Stimulated activated CD4-positive, alpha-beta T cell treated with anti-CD3 and anti-CD28 coated beads, Interleukin-12 subunit alpha, Interleukin-12 subunit beta, amount 100 ng/mL, for 24 hours (primary cell): ENCODE results near the gene ZNF598.
"Not testable (repeated sequence)": the region's sequence is repeated elsewhere in the genome, so short reads cannot be mapped to it uniquely, and the experiment has no call there.

Experiments
- DNase-seq, 2 experiments: peaks; one replicate each; pipeline ENCODE4 v3.0.0-alpha.2; 2020; ENCODE audit warnings: low read depth in 2 of 2

The ZNF598 gene

GRCh38 chr16:1975432-1976215, 34.0 kb downstream of the ZNF598 start:
- DNase-seq = no peak

DNA sequence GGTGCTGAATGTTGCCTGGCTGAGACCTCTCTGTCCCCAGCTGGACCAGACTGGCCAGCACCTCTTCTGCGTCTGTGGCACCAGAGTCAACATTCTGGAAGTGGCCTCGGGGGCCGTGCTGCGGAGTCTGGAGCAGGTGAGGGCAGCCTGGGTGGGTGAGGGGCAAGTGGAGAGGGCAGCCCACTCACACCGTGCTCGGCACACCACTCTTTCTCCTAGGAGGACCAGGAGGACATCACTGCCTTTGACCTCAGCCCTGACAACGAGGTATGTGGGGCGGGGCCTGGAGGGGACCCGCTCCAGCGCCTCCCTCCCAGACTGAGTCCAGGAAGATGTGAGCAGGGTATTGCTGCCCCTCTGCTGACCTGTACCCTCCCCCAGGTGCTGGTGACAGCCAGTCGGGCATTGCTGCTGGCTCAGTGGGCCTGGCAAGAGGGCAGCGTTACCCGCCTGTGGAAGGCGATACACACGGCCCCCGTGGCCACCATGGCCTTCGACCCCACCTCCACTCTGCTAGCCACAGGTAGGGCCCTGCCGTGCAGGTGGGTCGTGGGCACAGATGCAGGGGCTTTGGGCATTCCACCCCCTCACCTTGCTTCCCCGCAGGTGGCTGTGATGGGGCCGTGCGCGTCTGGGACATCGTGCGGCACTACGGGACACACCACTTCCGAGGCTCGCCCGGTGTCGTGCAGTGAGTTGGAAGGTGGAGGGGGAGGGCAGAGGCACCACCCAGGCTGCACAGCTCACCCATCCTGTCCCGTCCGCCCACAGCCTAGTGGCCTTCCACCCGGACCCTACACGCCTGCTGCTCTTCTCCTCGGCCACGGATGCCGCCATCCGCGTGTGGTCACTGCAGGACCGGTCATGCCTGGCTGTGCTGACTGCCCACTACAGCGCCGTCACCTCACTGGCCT, 35.2 kb downstream of the ZNF598 start:
- DNase-seq = no peak

DNA sequence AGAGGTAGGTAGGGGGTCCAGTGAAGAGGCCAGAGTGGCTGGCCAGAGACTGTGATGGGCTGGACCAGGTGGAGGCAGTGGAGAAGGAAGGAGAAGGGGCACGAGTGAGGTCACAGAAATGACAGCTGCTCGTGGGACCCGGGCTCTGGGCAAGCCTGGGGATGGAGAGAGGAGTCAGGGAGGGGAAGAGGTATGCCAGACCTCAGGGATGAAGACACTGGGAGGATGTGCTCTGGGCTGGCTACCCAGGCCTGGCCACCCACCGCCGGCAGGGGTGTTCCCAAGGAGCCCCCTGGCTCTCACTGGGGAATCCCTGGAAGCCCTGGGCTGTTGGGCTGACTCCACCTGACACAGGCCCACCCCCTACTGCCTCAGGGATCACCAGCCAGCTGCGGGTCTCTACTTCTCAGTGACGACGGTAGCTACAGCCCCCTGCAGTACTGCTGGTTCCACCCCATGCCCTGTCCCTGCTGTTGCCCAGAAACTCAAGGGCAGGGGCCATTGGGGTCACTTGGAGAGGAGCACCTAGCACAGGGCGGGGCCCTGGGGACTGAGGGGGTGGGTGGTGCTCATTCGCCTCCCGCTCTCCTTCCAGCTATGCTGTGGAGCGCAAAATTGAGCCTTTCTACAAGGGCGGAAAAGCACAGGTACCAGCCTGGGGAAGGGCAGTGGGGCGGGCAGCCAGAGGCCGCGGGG, 36.0 kb downstream of the ZNF598 start:
- no peak for DNase-seq

GRCh38 chr16:1972490-1972877, 37.1 kb downstream of the ZNF598 start:
- no peak for DNase-seq

DNA sequence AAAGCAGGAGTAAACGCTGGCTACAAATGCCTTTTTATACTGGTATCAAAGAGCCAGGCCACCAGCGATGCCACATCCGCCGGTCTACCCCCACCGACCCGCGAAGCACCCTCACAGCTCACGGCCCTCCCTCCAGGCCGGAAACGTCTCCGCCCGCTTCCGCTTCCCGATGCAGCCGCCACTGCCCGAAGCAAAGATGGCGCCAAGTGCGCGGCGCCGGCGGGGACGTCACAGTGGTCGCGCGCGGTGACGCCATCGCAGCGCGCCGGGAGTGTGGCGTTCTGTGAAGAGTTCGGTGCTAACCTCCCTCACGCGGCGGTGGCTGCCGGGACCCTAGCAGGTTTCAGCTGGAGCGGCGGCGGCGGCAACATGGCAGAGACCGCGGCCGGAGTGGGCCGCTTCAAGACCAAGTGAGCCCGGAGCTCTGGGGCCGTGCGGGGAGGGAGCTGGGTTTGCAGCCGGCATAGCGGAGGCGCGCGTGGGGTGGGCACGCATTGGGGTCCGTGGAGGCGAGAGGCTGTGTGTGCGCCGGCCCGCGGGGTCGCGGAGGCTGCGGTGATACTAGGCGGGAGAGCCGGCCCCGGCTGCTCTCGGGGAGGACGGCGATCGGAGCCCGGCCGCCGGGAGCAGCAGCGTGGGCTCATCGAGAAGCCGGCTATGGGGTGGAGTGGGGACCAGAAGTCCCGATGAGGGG, 37.7 kb downstream of the ZNF598 start, which contains the start of gene TBL3:
TBL3 (plus strand) TSS at position 258 of the 694 bp plus-strand sequence; CDS start at position 370, 112 bp downstream.
- DNase-seq = peak; percentile 93

GRCh38 chr16:1968146-1968953, 41.3 kb downstream of the ZNF598 start:
- DNase-seq = no peak

DNA sequence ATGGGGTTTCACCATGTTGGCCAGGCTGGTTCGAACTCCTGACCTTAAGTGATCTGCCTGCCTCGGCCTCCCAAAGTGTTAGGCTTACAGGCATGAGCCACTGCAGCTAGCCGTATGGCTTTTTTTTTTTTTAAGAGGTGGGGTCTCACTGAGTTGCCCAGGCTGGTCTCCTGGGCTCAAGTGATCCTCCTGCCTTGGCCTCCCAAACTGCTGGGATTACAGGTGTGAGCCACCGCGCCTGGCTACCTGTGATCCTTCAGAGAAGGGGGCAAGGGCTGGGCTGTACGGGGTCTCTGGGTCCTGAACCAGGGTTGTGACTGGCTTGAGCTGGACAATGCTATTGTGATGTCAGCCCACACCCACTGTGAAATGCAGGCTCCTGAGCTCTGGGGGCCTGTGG, 43.2 kb downstream of the ZNF598 start, which contains the start of gene RNF151:
RNF151 (plus strand) TSS at position 397 of the 400 bp plus-strand sequence. CDS start 26 bp downstream, outside the sequence.
- no peak for DNase-seq

DNA sequence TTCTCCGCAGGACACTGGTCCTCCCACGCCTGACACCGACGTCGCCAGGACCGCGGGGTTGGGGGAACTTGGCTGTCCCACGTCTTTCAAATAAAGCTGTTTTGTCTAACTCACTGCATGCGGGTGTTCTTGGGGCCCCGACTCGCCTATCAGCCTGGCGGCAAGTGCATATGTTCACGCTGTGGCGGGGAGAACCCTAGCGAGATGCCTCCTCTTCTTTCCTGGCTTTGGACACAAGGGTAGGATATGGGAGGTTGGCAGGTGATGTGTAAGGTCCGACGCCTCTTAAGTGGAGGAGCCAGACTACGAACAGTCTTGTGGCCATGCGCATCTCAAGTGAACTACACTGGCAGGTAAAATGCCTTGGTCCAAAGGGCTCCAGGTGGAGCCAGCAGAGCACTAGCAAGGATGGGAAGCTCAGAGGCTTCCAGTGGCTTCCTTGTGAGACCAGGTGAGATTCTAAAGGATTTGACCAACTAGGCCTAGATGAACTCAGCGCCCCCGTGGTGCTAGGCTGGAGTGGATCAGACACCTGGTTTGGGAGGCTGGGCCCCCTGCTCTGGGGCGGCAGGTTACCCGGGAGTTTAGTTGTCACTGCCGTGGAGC, 44.1 kb downstream of the ZNF598 start:
- no peak for DNase-seq

DNA sequence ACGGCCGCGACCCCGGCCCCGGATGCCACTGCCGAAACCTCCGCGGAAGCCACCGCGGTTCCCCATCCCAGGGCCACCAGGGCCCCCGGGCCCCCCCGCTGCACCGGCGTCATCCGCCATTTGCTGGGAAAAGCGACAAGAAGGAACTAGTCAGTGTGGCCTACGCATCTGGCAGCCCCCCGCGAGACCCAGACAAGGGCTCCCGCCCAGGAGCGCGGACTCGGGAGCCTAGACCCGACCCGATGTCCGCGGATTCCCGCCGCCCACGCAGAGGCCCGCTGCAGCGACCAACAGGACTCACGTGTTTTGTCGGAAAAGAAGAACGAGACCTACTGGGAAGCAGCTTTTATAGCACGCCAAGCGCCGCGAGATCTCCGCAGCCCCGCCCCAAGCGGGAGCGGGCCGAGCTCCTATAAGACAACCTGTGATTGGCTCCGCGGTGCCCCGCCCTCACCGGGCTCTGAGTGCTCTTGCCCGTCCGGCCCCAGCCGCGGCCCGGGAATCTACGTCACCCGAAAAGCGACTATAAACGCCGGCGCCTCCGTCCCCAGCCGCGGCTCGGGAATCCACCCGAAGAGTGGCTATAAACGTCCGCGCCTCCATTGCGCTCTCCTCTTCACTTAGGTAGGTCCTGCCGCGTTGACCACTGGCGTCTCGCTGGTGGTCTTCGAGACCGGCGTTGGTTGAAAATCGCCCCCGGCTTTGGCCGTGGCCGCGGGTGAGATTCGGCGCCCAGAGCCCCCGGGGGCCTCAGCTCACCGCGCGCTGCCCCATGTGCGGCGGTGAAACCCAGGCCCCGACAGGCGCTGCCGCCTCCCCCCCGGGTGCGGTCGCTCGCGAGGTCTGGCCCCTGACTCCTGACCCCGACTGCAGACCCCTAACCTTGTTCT, 44.9 kb downstream of the ZNF598 start, which contains the start of gene RPS2:
RPS2 (minus strand) TSS at position 321 of the 890 bp plus-strand sequence; CDS start at position 120, 201 bp downstream.
- DNase-seq = peak; percentile 94 to 96

DNA sequence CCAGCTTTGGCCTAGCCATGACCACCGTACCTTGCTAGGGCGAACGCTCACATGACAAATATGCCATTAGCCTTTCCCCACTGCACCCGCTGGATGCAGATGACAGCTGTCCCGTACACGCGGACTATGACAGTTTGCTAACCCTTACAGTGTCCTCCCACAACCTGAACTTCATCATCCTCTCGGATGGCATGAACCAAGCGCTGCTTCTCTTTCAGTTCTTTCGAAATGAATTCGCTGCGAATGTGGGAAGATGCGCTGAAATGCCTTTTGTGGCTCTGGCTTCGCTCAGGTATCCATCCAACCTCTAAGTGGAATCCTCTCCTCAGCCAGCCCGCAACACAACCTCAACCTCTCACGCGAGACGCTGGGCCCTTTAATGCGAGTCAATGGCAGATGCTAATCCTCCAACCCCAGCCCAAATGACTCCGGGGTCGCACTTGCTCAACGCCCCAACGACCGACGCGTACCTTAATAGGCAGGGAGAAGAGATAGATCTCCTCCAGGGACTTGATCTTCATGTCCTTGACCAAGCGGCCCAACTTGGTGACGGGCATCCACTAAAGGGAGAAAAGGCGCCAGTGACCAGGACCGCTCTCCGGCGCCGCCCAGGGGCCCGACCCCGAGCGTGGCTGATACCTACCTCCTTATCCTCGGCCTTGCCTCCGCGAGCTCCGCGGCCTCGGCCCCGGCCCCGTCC, 45.7 kb downstream of the ZNF598 start:
- DNase-seq = no peak

GRCh38 chr16:1962161-1963153, 47.2 kb downstream of the ZNF598 start:
- DNase-seq = not testable (repeated sequence)

DNA sequence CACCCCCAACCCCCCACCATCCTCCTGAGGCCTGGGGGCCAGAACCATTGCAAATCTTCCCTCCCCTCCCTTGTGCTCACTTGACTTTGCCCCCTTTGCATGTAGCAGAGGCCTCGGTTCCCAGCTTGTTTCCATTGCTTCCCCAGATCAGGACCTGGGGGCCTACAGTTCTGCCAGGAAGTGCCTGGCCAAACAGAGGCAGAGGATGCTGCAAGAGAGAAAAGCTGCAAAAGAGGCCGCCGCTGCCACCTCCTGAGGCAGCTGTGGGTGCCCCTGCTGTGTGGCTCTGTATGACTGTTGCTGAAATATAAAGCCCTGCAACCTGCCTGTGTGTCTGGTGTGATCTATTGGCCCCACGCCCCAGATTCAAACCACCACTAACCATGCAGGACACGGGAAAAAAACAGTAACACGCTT, 48.0 kb downstream of the ZNF598 start:
- DNase-seq = no peak

GRCh38 chr16:1960665-1961630, 48.7 kb downstream of the ZNF598 start:
- DNase-seq = peak in 1 of 2 experiments; percentile 49

GRCh38 chr16:1959269-1960039, 50.2 kb downstream of the ZNF598 start, which contains the start of gene NDUFB10:
Gene NDUFB10 (plus strand): TSS chr16:1959538. CDS start chr16:1959625, 87 bp downstream.
- DNase-seq = peak; percentile 84 to 93
